Natural killer cell (primary cell): ENCODE data around the gene LRRC10. TPM values are rescaled to one million over a fixed set of nuclear protein-coding genes. Genes with fewer than 3 reads are reported as not detected.

Experiments
- ATAC-seq, 3 donors: fragments of 150-1000 bp in 2 of 3; fragments of 200-7000 bp in 1 of 3; cut with Tn5 transposase; 1 replicate in 1 of 3; 2 replicates in 2 of 3; pipeline ENCODE4 v1.10.0; 2021; ENCODE audit warnings: mild to moderate bottlenecking in 2 of 3, moderate library complexity in 2 of 3
- DNase-seq, 2 donors: peaks; one replicate each; pipeline versions ENCODE4 v3.0.0 to v3.0.0-alpha.2; 2013 to 2021; ENCODE audit warnings: mixed read lengths in 1 of 2
- H3K27ac ChIP-seq: one replicate; pipeline ENCODE4 v1.5.1; 2013; ENCODE audit warnings: mild to moderate bottlenecking, low read length
- H3K27me3 ChIP-seq: one replicate; pipeline ENCODE4 v1.6.1; 2013; ENCODE audit warnings: low read length; ENCODE audit not compliant: control insufficient read depth, insufficient read depth
- H3K36me3 ChIP-seq: one replicate; pipeline ENCODE4 v1.6.1; 2013; ENCODE audit warnings: low read length; ENCODE audit not compliant: control insufficient read depth, insufficient read depth
- H3K4me1 ChIP-seq: one replicate; pipeline ENCODE4 v1.6.1; 2013; ENCODE audit warnings: low read length; ENCODE audit not compliant: control insufficient read depth, insufficient read depth
- H3K4me3 ChIP-seq: one replicate; pipeline ENCODE4 v1.5.1; 2013; ENCODE audit warnings: low read length
- H3K9me3 ChIP-seq: one replicate; pipeline ENCODE4 v1.6.1; 2013; ENCODE audit warnings: low read length; ENCODE audit not compliant: control insufficient read depth, insufficient read depth
- H3K27ac Mint-ChIP-seq, 2 donors: one replicate each; pipeline ENCODE4 v1.8.0; 2022; ENCODE audit warnings: mild to moderate bottlenecking in 2 of 2, mixed read lengths in 2 of 2, moderate library complexity in 1 of 2
- H3K27me3 Mint-ChIP-seq, 2 donors: one replicate each; pipeline ENCODE4 v1.8.0; 2022; ENCODE audit warnings: low read depth in 2 of 2, mixed read lengths in 2 of 2
- H3K36me3 Mint-ChIP-seq: one replicate; pipeline ENCODE4 v1.8.0; 2022; ENCODE audit warnings: mixed read lengths
- H3K4me1 Mint-ChIP-seq, 2 donors: one replicate each; pipeline ENCODE4 v1.8.0; 2022; ENCODE audit warnings: mixed read lengths in 2 of 2
- H3K4me3 Mint-ChIP-seq: one replicate; pipeline ENCODE4 v1.8.0; 2022; ENCODE audit warnings: mild to moderate bottlenecking, moderate library complexity, mixed read lengths
- H3K9me3 Mint-ChIP-seq, 2 donors: one replicate each; pipeline ENCODE4 v1.8.0; 2022; ENCODE audit warnings: mixed read lengths in 2 of 2
- CTCF ChIP-seq: fragments of 200-600 bp; IDR thresholded peaks from one replicate; pipeline ENCODE4 v1.8.0; 2022; ENCODE audit warnings: antibody characterized with exemption
- WGBS: methylation state at CpG from one replicate; pipeline ENCODE4 v1.1.7; 2013; ENCODE audit warnings: missing lambda C conversion rate; ENCODE audit not compliant: insufficient coverage; 5-methylcytosine and 5-hydroxymethylcytosine counted together
- intact Hi-C: fragments of 100-400 bp; cut with micrococcal nuclease; formaldehyde crosslinking; loops from one replicate; pipeline ENCODE4 v1.14.2; 2022
- total RNA-seq, 4 donors: library from RNA; stranded (reverse); fragments of 120-200 nt in 1 of 4; gene quantifications; one replicate each; pipeline versions ENCODE4 v1.2.3 to v1.2.4, GENCODE V29; 2013 to 2022

LRRC10 gene
- total RNA-seq, 3 donors from 2014 or later (not counting 1 experiment from before 2014, with no cell fraction given): not detected

GRCh38 chr12:69579029-69579428 lies 31.7 kb downstream of the LRRC10 start:
- Histone ChIP-seq H3K4me1 (no peaks in the 10 kb centered on the region), H3K27ac (no peak overlapping the region), H3K4me3 (no peak overlapping the region), H3K9me3 (no peaks in the 10 kb centered on the region), H3K27me3 (no peaks in the 10 kb centered on the region), H3K36me3 (peaks cover 15% of the 10 kb centered on the region)
- intact Hi-C loops: no loop called here
- TF ChIP-seq CTCF: no peak
- Mint-ChIP-seq H3K36me3 (peaks cover 17% of the 10 kb centered on the region), H3K4me1 (no peaks in the 10 kb centered on the region), H3K4me3 (no peak overlapping the region), H3K9me3 (no peaks in the 10 kb centered on the region), H3K27ac (no peak overlapping the region), H3K27me3 (no peaks in the 10 kb centered on the region)
- no peak for ATAC-seq
- DNase-seq: no peak
- 40% methylated on average over 2 of the region's 4 CpGs for WGBS

GRCh38 chr12:69578283-69578682 lies 32.4 kb downstream of the LRRC10 start:
- Histone ChIP-seq H3K9me3 (no peaks in the 10 kb centered on the region), H3K27ac (no peak overlapping the region), H3K36me3 (peaks cover 17% of the 10 kb centered on the region), H3K4me1 (no peaks in the 10 kb centered on the region), H3K4me3 (no peak overlapping the region), H3K27me3 (no peaks in the 10 kb centered on the region)
- H3K9me3 Mint-ChIP-seq: no peaks in the 10 kb centered on the region
- H3K4me3 Mint-ChIP-seq: no peak overlapping the region
- no peak overlapping the region for H3K27ac Mint-ChIP-seq
- peaks cover 21% of the 10 kb centered on the region for H3K36me3 Mint-ChIP-seq
- ATAC-seq: no peak
- DNase-seq: no peak
- no peak for TF ChIP-seq CTCF
- no CpG with 5 or more reads among the region's 2 CpGs for WGBS
- intact Hi-C loops: no loop called here
- no peaks in the 10 kb centered on the region for H3K4me1 Mint-ChIP-seq
- no peaks in the 10 kb centered on the region for H3K27me3 Mint-ChIP-seq

GRCh38 chr12:69575346-69575745 lies 35.4 kb downstream of the LRRC10 start:
- intact Hi-C loops: no loop called here
- Mint-ChIP-seq H3K4me3 (no peak overlapping the region), H3K9me3 (no peaks in the 10 kb centered on the region), H3K27me3 (no peaks in the 10 kb centered on the region), H3K4me1 (no peaks in the 10 kb centered on the region), H3K27ac (no peak overlapping the region), H3K36me3 (peaks cover 21% of the 10 kb centered on the region)
- DNase-seq: no peak
- Histone ChIP-seq H3K4me3 (no peak overlapping the region), H3K36me3 (peaks cover 31% of the 10 kb centered on the region), H3K27ac (no peak overlapping the region), H3K27me3 (no peaks in the 10 kb centered on the region), H3K4me1 (no peaks in the 10 kb centered on the region), H3K9me3 (no peaks in the 10 kb centered on the region)
- ATAC-seq: no peak
- 100% methylated on average over 3 of the region's 3 CpGs for WGBS
- no peak for TF ChIP-seq CTCF
